ENCODE data around the gene ZNF865. TPM values are rescaled to one million over a fixed set of nuclear protein-coding genes. Genes with fewer than 3 reads are reported as not detected.

Gene ZNF865
- total and polyA plus RNA-seq, 2 experiments from 2014 or later = 1.9 to 11.2 TPM

GRCh38 chr19:55653651-55654322, 48.3 kb downstream of the ZNF865 start:
- peak; percentile 99 for DNase-seq (ENCODE audit: low read depth in 1 of 2, low spot score in 1 of 2)
- H3K4me3 ChIP-seq = peak overlapping the region; percentile 79
- no peaks in the 10 kb centered on the region for H3K9me3 ChIP-seq (ENCODE audit: low read depth)
- H3K27ac ChIP-seq = peak overlapping the region; percentile 99
- peak; percentile 100 for TF ChIP-seq CTCF (IDR thresholded peaks at IDR 0.05; ENCODE audit: low read depth, low read length)
- peaks cover 13% of the 10 kb centered on the region for H3K4me1 ChIP-seq (ENCODE audit: low read depth)
- H3K36me3 ChIP-seq = no peaks in the 10 kb centered on the region
- no peaks in the 10 kb centered on the region for H3K27me3 ChIP-seq

GRCh38 chr19:55654323-55654867, 48.9 kb downstream of the ZNF865 start:
- no peak for TF ChIP-seq CTCF (IDR thresholded peaks at IDR 0.05; ENCODE audit: low read depth, low read length)
- peaks cover 13% of the 10 kb centered on the region for H3K4me1 ChIP-seq (ENCODE audit: low read depth)
- no peaks in the 10 kb centered on the region for H3K9me3 ChIP-seq (ENCODE audit: low read depth)
- DNase-seq (ENCODE audit: low read depth in 1 of 2, low spot score in 1 of 2) = peak; percentile 100
- H3K27ac ChIP-seq = peak overlapping the region; percentile 99
- H3K4me3 ChIP-seq = peak overlapping the region; percentile 79
- H3K36me3 ChIP-seq = no peaks in the 10 kb centered on the region
- no peaks in the 10 kb centered on the region for H3K27me3 ChIP-seq

GRCh38 chr19:55654868-55655647, 49.6 kb downstream of the ZNF865 start, which contains the start of gene U2AF2:
TSS of gene U2AF2 (plus strand) at chr19:55655035. CDS start at chr19:55655105, 70 bp downstream.
- no peaks in the 10 kb centered on the region for H3K9me3 ChIP-seq (ENCODE audit: low read depth)
- no peaks in the 10 kb centered on the region for H3K36me3 ChIP-seq
- no peaks in the 10 kb centered on the region for H3K27me3 ChIP-seq
- no peak for TF ChIP-seq CTCF (IDR thresholded peaks at IDR 0.05; ENCODE audit: low read depth, low read length)
- peak; percentile 95 for DNase-seq (ENCODE audit: low read depth in 1 of 2, low spot score in 1 of 2)
- H3K4me3 ChIP-seq = peak within 1 kb of the TSS; percentile 79
- H3K4me1 ChIP-seq (ENCODE audit: low read depth) = peaks cover 13% of the 10 kb centered on the region
- H3K27ac ChIP-seq = peak within 1 kb of the TSS; percentile 99

GRCh38 chr19:55655648-55656040, 50.2 kb downstream of the ZNF865 start:
- no peak for TF ChIP-seq CTCF (IDR thresholded peaks at IDR 0.05; ENCODE audit: low read depth, low read length)
- no peak for DNase-seq (ENCODE audit: low read depth in 1 of 2, low spot score in 1 of 2)
- no peaks in the 10 kb centered on the region for H3K9me3 ChIP-seq (ENCODE audit: low read depth)
- H3K4me1 ChIP-seq (ENCODE audit: low read depth) = peaks cover 13% of the 10 kb centered on the region
- H3K4me3 ChIP-seq = peak overlapping the region; percentile 79
- H3K36me3 ChIP-seq = no peaks in the 10 kb centered on the region
- H3K27ac ChIP-seq = peak overlapping the region; percentile 99
- no peaks in the 10 kb centered on the region for H3K27me3 ChIP-seq

GRCh38 chr19:55656552-55656951, 51.1 kb downstream of the ZNF865 start:
- no peak for TF ChIP-seq CTCF (IDR thresholded peaks at IDR 0.05; ENCODE audit: low read depth, low read length)
- Histone ChIP-seq H3K27me3 (no peaks in the 10 kb centered on the region), H3K36me3 (peaks cover 2% of the 10 kb centered on the region), H3K27ac (no peak overlapping the region), H3K4me1 (ENCODE audit: low read depth) (peaks cover 13% of the 10 kb centered on the region), H3K4me3 (peak overlapping the region; percentile 79), H3K9me3 (ENCODE audit: low read depth) (no peaks in the 10 kb centered on the region)
- DNase-seq (ENCODE audit: low read depth in 1 of 2, low spot score in 1 of 2) = no peak
